ENCODE measurements around the gene FAM114A1. TPM values are rescaled to one million over a fixed set of nuclear protein-coding genes. Genes with fewer than 3 reads are reported as not detected.

Gene FAM114A1
- total RNA-seq, 3 donors from 2014 or later (not counting 1 experiment from before 2014, with no cell fraction given), result 0.31 to 0.70 TPM; not detected in 1

- intact Hi-C loops (cut with micrococcal nuclease), result no loop called here
- Mint-ChIP-seq H3K9me3 (peaks cover 4 to 8% of the 10 kb centered on the region in 2 donors), H3K4me3 (no peak overlapping the region), H3K27ac (no peak overlapping the region), H3K36me3 (peaks cover 8% of the 10 kb centered on the region), H3K27me3 (ENCODE audit: low read depth in 2 of 2) (no peaks in the 10 kb centered on the region), H3K4me1 (peaks cover 22 to 24% of the 10 kb centered on the region in 2 donors)
- H3K27ac ChIP-seq (ENCODE audit: low read length), result no peak overlapping the region
- WGBS (ENCODE audit: insufficient coverage), result 91% methylated on average over 7 of the region's 7 CpGs
- no peak for TF ChIP-seq CTCF (IDR thresholded peaks at IDR 0.05)
- DNase-seq, result no peak
- H3K4me3 ChIP-seq (ENCODE audit: low read length), result no peak overlapping the region
- H3K36me3 ChIP-seq (ENCODE audit: control insufficient read depth, insufficient read depth, low read length), result peaks cover 12% of the 10 kb centered on the region
- no peaks in the 10 kb centered on the region for H3K9me3 ChIP-seq (ENCODE audit: control insufficient read depth, insufficient read depth, low read length)
- H3K27me3 ChIP-seq (ENCODE audit: control insufficient read depth, insufficient read depth, low read length), result no peaks in the 10 kb centered on the region
- peaks cover 9% of the 10 kb centered on the region for H3K4me1 ChIP-seq (ENCODE audit: control insufficient read depth, insufficient read depth, low read length)
- ATAC-seq, result no peak
Observed at GRCh38 chr4:38832624-38833528, 34.7 kb upstream of the FAM114A1 start.

- Mint-ChIP-seq H3K4me1 (peaks cover 30 to 34% of the 10 kb centered on the region in 2 donors), H3K36me3 (peaks cover 8% of the 10 kb centered on the region), H3K27me3 (ENCODE audit: low read depth in 2 of 2) (no peaks in the 10 kb centered on the region), H3K4me3 (no peak overlapping the region), H3K27ac (no peak overlapping the region), H3K9me3 (peaks cover 4 to 8% of the 10 kb centered on the region in 2 donors)
- no peaks in the 10 kb centered on the region for H3K36me3 ChIP-seq (ENCODE audit: control insufficient read depth, insufficient read depth, low read length)
- 100% methylated on average over 1 of the region's 4 CpGs for WGBS (ENCODE audit: insufficient coverage)
- H3K27me3 ChIP-seq (ENCODE audit: control insufficient read depth, insufficient read depth, low read length), result no peaks in the 10 kb centered on the region
- H3K27ac ChIP-seq (ENCODE audit: low read length), result no peak overlapping the region
- no peak for TF ChIP-seq CTCF (IDR thresholded peaks at IDR 0.05)
- no peaks in the 10 kb centered on the region for H3K9me3 ChIP-seq (ENCODE audit: control insufficient read depth, insufficient read depth, low read length)
- intact Hi-C loops (cut with micrococcal nuclease), result no loop called here
- ATAC-seq (no peak), DNase-seq (no peak)
- H3K4me1 ChIP-seq (ENCODE audit: control insufficient read depth, insufficient read depth, low read length), result peaks cover 9% of the 10 kb centered on the region
- no peak overlapping the region for H3K4me3 ChIP-seq (ENCODE audit: low read length)
Observed at GRCh38 chr4:38834570-38834969, 33.0 kb upstream of the FAM114A1 start.

GRCh38 chr4:38837334-38837733 lies 30.3 kb upstream of the FAM114A1 start:
- no peaks in the 10 kb centered on the region for H3K27me3 Mint-ChIP-seq (ENCODE audit: low read depth in 2 of 2)
- intact Hi-C loops (cut with micrococcal nuclease), result no loop called here
- peaks cover 8% of the 10 kb centered on the region for H3K36me3 Mint-ChIP-seq
- TF ChIP-seq CTCF (IDR thresholded peaks at IDR 0.05), result no peak
- ATAC-seq (no peak), DNase-seq (no peak)
- Histone ChIP-seq H3K27ac (ENCODE audit: low read length) (no peak overlapping the region), H3K27me3 (ENCODE audit: control insufficient read depth, insufficient read depth, low read length) (no peaks in the 10 kb centered on the region), H3K4me1 (ENCODE audit: control insufficient read depth, insufficient read depth, low read length) (peaks cover 9% of the 10 kb centered on the region), H3K36me3 (ENCODE audit: control insufficient read depth, insufficient read depth, low read length) (no peaks in the 10 kb centered on the region), H3K4me3 (ENCODE audit: low read length) (no peak overlapping the region), H3K9me3 (ENCODE audit: control insufficient read depth, insufficient read depth, low read length) (no peaks in the 10 kb centered on the region)
- H3K9me3 Mint-ChIP-seq, result peaks cover 4 to 8% of the 10 kb centered on the region in 2 donors
- peaks cover 22 to 25% of the 10 kb centered on the region in 2 donors for H3K4me1 Mint-ChIP-seq
- H3K4me3 Mint-ChIP-seq, result no peak overlapping the region
- H3K27ac Mint-ChIP-seq, result no peak overlapping the region

Measured in natural killer cell (primary cell).